ENCODE data around the gene ITFG1. TPM values are rescaled to one million over a fixed set of nuclear protein-coding genes. Genes with fewer than 3 reads are reported as not detected.
"Not testable (repeated sequence)": the region's sequence is repeated elsewhere in the genome, so short reads cannot be mapped to it uniquely, and the experiment has no call there.

ITFG1 gene
- total and polyA plus RNA-seq, 7 experiments from 2014 or later: 20.8 to 34.3 (median 25.2) TPM

DNA sequence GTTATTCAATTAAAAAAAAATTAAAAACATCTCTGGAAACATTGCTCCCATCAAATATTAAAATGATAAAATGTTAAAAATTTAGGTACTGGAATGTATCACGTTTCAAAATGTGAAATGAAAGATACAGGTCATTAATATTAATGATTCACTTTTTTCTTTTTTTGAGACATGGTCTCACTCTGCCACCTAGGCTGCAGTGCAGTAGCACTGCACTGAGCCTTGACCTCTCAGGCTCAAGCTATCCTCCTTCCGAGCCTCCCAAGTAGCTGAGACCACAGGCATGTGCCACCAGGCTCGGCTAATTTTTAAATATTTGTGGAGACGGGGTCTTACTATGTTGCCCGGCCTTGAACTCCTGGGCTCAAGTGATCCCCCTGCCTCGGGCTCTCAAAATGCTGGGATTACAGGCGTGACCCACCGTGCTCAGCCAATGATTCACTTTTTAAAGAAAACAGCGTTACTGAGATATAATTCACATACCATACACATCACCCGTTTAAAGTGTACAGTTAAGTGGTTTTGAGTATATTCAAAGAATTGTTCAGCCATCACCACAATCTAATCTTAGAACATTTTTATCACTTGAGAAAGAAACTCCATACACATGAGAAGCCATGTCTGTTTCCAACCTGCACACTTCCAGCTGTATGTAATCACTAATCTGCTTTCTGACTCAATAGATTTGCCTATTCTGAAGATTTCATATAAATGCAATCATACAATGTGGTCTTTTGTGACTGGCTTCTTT, 298.0 kb downstream of the ITFG1 start:
- H3K4me1 Mint-ChIP-seq: no peaks in the 10 kb centered on the region

DNA sequence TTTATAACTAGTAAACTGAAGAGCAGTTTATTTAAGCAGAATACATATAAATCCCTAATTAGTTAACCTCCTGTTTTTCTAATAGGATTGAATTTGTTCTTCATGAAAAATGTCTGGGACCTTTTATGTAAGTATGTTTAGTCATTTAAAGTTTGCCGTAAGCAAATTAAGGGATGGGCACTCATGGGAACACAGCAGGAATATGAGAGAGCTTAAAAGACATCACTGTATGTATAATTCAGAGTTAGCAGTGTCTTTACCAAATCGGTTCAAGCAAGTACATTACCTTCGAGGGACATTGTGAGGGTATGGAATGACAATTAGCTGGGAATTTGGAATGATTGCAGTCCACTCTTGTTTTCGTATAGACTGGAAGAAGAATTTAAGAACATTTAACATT, 299.4 kb downstream of the ITFG1 start:
- intact Hi-C loops (cut with micrococcal nuclease): no loop called here
- no peaks in the 10 kb centered on the region for H3K27me3 ChIP-seq (ENCODE audit: control insufficient read depth in 2 of 2, insufficient read depth in 2 of 2, low read length in 2 of 2)
- Mint-ChIP-seq H3K4me3 (no peak overlapping the region), H3K4me1 (no peaks in the 10 kb centered on the region), H3K27me3 (no peaks in the 10 kb centered on the region), H3K27ac (no peak overlapping the region), H3K36me3 (peaks cover 9 to 48% (median 36%) of the 10 kb centered on the region in 5 donors), H3K9me3 (peaks cover 0 to 8% (median 1%) of the 10 kb centered on the region in 11 donors)
- ATAC-seq (no peak), DNase-seq (no peak)
- ChIA-PET CTCF (no interaction called here), POLR2A (no interaction called here)
- H3K4me1 ChIP-seq (ENCODE audit: control insufficient read depth in 2 of 2, insufficient read depth in 2 of 2, low read length in 2 of 2): no peaks in the 10 kb centered on the region
- H3K36me3 ChIP-seq (ENCODE audit: control insufficient read depth in 2 of 3, insufficient read depth in 3 of 3, low read length in 3 of 3): peaks cover 0 to 22% (median 7%) of the 10 kb centered on the region in 3 experiments
- H3K4me3 ChIP-seq (ENCODE audit: low read length): no peak overlapping the region
- no peak overlapping the region for H3K27ac ChIP-seq (ENCODE audit: low read depth, low read length)
- no peaks in the 10 kb centered on the region for H3K9me3 ChIP-seq (ENCODE audit: control insufficient read depth in 2 of 3, low read length in 3 of 3)

More for the DNA sequence above, 298.0 kb downstream of the ITFG1 start:
- intact Hi-C loops (cut with micrococcal nuclease): no loop called here
- Mint-ChIP-seq H3K4me3 (no peak overlapping the region), H3K9me3 (no peaks in the 10 kb centered on the region), H3K36me3 (peaks cover 2 to 43% (median 24%) of the 10 kb centered on the region in 5 donors), H3K27ac (no peak overlapping the region), H3K27me3 (no peaks in the 10 kb centered on the region)
- ATAC-seq (no peak), DNase-seq (no peak)
- no peak overlapping the region for H3K27ac ChIP-seq (ENCODE audit: low read depth, low read length)
- H3K4me3 ChIP-seq (ENCODE audit: low read length): no peak overlapping the region
- no peaks in the 10 kb centered on the region for H3K4me1 ChIP-seq (ENCODE audit: control insufficient read depth in 2 of 2, insufficient read depth in 2 of 2, low read length in 2 of 2)
- peaks cover 0 to 9% (median 2%) of the 10 kb centered on the region in 3 experiments for H3K36me3 ChIP-seq (ENCODE audit: control insufficient read depth in 2 of 3, insufficient read depth in 3 of 3, low read length in 3 of 3)
- POLR2A ChIA-PET: no interaction called here
- no peaks in the 10 kb centered on the region for H3K27me3 ChIP-seq (ENCODE audit: control insufficient read depth in 2 of 2, insufficient read depth in 2 of 2, low read length in 2 of 2)
- CTCF ChIA-PET: no interaction called here
- H3K9me3 ChIP-seq (ENCODE audit: control insufficient read depth in 2 of 3, low read length in 3 of 3): no peaks in the 10 kb centered on the region

DNA sequence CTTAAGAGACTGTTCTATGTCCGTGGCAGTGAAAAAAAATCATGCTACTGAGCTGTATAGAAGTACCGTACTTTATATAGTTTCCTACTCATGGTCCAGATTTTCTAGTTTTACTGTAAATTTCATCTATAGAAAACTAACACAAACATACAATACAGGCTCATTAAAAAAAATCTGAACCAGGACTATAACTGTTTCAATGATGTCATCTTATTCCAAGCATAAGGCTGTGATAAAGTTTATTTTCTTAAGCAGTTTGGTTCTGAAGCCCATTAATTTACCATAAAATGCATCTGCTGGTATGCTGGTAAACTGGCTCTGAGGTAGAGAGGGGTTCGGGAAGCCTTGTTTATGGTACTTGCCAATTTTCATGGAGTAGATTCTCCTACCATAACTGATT, 300.4 kb downstream of the ITFG1 start:
- H3K4me3 ChIP-seq (ENCODE audit: low read length): no peak overlapping the region
- ATAC-seq (no peak), DNase-seq (no peak)
- ChIA-PET CTCF (no interaction called here), POLR2A (no interaction called here)
- no peaks in the 10 kb centered on the region for H3K4me1 ChIP-seq (ENCODE audit: control insufficient read depth in 2 of 2, insufficient read depth in 2 of 2, low read length in 2 of 2)
- H3K9me3 ChIP-seq (ENCODE audit: control insufficient read depth in 2 of 3, low read length in 3 of 3): no peaks in the 10 kb centered on the region
- Mint-ChIP-seq H3K4me3 (no peak overlapping the region), H3K27me3 (no peaks in the 10 kb centered on the region), H3K27ac (no peak overlapping the region), H3K9me3 (peaks cover 0 to 13% (median 2%) of the 10 kb centered on the region in 11 donors), H3K36me3 (peaks cover 10 to 53% (median 44%) of the 10 kb centered on the region in 5 donors), H3K4me1 (no peaks in the 10 kb centered on the region)
- peaks cover 0 to 23% (median 8%) of the 10 kb centered on the region in 3 experiments for H3K36me3 ChIP-seq (ENCODE audit: control insufficient read depth in 2 of 3, insufficient read depth in 3 of 3, low read length in 3 of 3)
- intact Hi-C loops (cut with micrococcal nuclease): no loop called here
- no peak overlapping the region for H3K27ac ChIP-seq (ENCODE audit: low read depth, low read length)
- H3K27me3 ChIP-seq (ENCODE audit: control insufficient read depth in 2 of 2, insufficient read depth in 2 of 2, low read length in 2 of 2): no peaks in the 10 kb centered on the region

DNA sequence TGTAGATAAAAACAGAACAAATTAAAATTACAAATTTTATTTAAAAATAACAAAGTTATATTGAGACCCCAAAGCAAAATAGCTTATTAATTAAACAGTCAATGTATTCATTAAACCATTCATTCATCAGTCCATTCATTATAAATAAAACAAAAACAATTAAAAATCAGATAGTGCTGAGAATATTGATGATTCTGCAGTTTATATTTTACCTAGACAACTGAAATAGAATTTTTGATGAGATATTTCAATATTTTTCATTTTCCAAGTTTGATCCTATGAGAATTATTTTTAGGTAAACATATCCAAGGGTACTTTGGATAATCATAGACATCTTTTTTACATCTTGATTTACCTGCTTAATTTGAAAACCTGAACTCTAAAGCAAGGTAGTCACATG, 301.9 kb downstream of the ITFG1 start:
- ChIA-PET POLR2A (no interaction called here), CTCF (no interaction called here)
- Mint-ChIP-seq H3K27ac (no peak overlapping the region), H3K4me3 (no peak overlapping the region), H3K4me1 (no peaks in the 10 kb centered on the region), H3K9me3 (peaks cover 0 to 13% (median 2%) of the 10 kb centered on the region in 11 donors), H3K27me3 (no peaks in the 10 kb centered on the region), H3K36me3 (peaks cover 9 to 57% (median 48%) of the 10 kb centered on the region in 5 donors)
- no peaks in the 10 kb centered on the region for H3K4me1 ChIP-seq (ENCODE audit: control insufficient read depth in 2 of 2, insufficient read depth in 2 of 2, low read length in 2 of 2)
- ATAC-seq (no peak), DNase-seq (no peak)
- peaks cover 0 to 26% (median 8%) of the 10 kb centered on the region in 3 experiments for H3K36me3 ChIP-seq (ENCODE audit: control insufficient read depth in 2 of 3, insufficient read depth in 3 of 3, low read length in 3 of 3)
- no peak overlapping the region for H3K4me3 ChIP-seq (ENCODE audit: low read length)
- H3K27ac ChIP-seq (ENCODE audit: low read depth, low read length): no peak overlapping the region
- H3K27me3 ChIP-seq (ENCODE audit: control insufficient read depth in 2 of 2, insufficient read depth in 2 of 2, low read length in 2 of 2): no peaks in the 10 kb centered on the region
- intact Hi-C loops (cut with micrococcal nuclease): no loop called here
- H3K9me3 ChIP-seq (ENCODE audit: control insufficient read depth in 2 of 3, low read length in 3 of 3): no peaks in the 10 kb centered on the region

DNA sequence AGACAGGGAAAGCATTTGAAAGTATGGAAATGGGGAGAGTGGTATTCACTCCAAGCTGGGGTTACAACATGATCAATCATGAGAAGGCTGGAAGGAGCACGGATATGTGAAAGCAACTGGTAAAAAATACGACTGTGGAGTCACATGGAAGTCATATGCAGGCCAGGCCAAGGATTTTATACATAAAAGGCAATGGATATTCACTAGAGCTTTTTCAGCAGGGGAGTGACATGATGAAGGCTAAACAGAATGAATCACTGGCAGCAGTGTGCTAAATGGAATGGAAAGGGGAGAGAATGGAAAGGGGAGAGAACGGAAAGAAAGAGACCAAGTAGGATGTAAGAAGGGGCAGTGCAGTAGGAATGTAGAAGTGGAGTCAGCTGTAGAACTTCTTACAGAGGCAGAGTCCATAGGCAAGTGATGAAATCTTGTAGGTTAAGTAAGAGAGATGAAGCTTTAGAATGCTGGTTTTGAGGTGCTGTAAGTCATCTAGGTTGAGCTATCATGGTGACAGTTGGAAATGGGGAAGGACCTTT, 304.1 kb downstream of the ITFG1 start:
- no peaks in the 10 kb centered on the region for H3K4me1 Mint-ChIP-seq
- CTCF ChIA-PET: interaction anchor here (0.5 kb wide), 1 partner anchor 188 kb away, joined by 3 read pairs; no protein-coding TSS in a partner anchor
- peaks cover 0 to 26% (median 6%) of the 10 kb centered on the region in 3 experiments for H3K36me3 ChIP-seq (ENCODE audit: control insufficient read depth in 2 of 3, insufficient read depth in 3 of 3, low read length in 3 of 3)
- POLR2A ChIA-PET: no interaction called here
- peaks cover 15 to 72% (median 68%) of the 10 kb centered on the region in 5 donors for H3K36me3 Mint-ChIP-seq
- no peaks in the 10 kb centered on the region for H3K27me3 Mint-ChIP-seq
- H3K9me3 ChIP-seq (ENCODE audit: control insufficient read depth in 2 of 3, low read length in 3 of 3): peaks cover 0 to 7% (median 0%) of the 10 kb centered on the region in 3 experiments
- H3K27ac ChIP-seq (ENCODE audit: low read depth, low read length): no peak overlapping the region
- no peak overlapping the region for H3K4me3 Mint-ChIP-seq
- no peaks in the 10 kb centered on the region for H3K4me1 ChIP-seq (ENCODE audit: control insufficient read depth in 2 of 2, insufficient read depth in 2 of 2, low read length in 2 of 2)
- DNase-seq: no peak
- H3K9me3 Mint-ChIP-seq: peaks cover 0 to 29% (median 16%) of the 10 kb centered on the region in 11 donors
- no peak overlapping the region for H3K27ac Mint-ChIP-seq
- no peaks in the 10 kb centered on the region for H3K27me3 ChIP-seq (ENCODE audit: control insufficient read depth in 2 of 2, insufficient read depth in 2 of 2, low read length in 2 of 2)
- no peak overlapping the region for H3K4me3 ChIP-seq (ENCODE audit: low read length)
- intact Hi-C loops (cut with micrococcal nuclease): no loop called here
- no peak for ATAC-seq

DNA sequence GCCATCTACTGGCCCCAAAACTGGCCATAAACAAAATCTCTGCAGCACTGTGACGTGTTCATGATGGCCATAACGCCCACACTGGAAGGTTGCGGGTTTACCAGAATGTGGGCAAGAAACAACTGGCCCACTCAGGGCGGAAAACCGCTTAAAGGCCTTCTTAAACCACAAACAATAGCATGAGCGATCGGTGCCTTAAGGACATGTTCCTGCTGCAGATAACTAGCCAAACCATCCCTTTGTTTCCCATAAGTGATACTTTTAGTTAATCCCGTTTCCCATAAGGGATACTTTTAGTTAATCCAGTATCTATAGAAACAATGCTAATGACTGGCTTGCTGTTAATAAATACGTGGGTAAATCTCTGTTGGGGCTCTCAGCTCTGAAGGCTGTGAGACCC, 308.4 kb downstream of the ITFG1 start:
- H3K4me3 ChIP-seq (ENCODE audit: low read length); H3K27me3 Mint-ChIP-seq; ATAC-seq; H3K27ac Mint-ChIP-seq; POLR2A ChIA-PET; H3K4me1 Mint-ChIP-seq; H3K27ac ChIP-seq (ENCODE audit: low read depth, low read length); intact Hi-C loops (cut with micrococcal nuclease); H3K27me3 ChIP-seq (ENCODE audit: control insufficient read depth in 2 of 2, insufficient read depth in 2 of 2, low read length in 2 of 2); H3K4me3 Mint-ChIP-seq; DNase-seq; CTCF ChIA-PET; H3K4me1 ChIP-seq (ENCODE audit: control insufficient read depth in 2 of 2, insufficient read depth in 2 of 2, low read length in 2 of 2): not testable (repeated sequence)
- peaks cover 3 to 55% (median 32%) of the 10 kb centered on the region in 11 donors for H3K9me3 Mint-ChIP-seq
- peaks cover 0 to 14% (median 6%) of the 10 kb centered on the region in 3 experiments for H3K36me3 ChIP-seq (ENCODE audit: control insufficient read depth in 2 of 3, insufficient read depth in 3 of 3, low read length in 3 of 3)
- peaks cover 12 to 62% (median 60%) of the 10 kb centered on the region in 5 donors for H3K36me3 Mint-ChIP-seq
- peaks cover 0 to 16% (median 0%) of the 10 kb centered on the region in 3 experiments for H3K9me3 ChIP-seq (ENCODE audit: control insufficient read depth in 2 of 3, low read length in 3 of 3)
